ENCODE data around the gene SLC66A2.

DNA sequence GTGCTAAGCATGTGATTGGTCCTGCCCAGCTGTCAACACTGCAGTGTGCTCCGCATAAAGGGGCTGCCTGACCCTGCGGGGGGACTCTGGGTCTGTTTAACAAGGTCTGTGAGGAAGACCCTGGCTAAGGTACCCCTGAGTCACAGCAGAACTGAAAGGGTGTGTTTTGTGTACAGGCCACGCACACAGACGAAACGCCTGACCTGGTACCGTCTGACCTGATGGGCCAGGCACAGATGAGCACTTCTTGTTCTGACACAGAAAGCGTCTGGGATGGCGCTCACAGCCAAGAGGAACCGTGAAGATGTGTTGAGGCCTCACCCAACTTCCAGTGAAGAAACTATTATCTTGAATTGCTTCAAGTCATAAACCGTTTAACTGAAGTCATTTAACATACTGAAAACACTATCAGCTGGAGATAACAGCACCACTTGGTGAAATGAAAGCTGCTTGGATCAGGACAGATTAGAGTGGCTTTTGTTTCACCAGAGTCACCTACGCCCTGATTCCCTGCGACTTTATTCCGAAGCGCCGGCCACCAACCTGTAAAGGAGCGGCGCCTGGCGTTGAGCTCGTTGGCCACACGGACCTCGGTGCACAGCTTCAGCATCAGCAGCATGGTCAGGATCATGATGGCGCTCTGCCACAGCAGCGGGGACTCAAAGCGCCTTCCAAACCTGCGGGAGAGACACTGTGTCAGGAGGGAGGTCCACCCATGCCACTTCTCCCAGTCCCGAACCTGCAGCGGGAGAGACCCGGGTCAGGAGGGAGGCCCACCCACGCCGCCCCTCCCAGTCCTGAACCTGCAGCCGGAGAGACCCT is 8.5 kb downstream of the SLC66A2 start:
- TF ChIP-seq POLR2AphosphoS5 (IDR thresholded peaks at IDR 0.05) (no peak), POLR2A (IDR thresholded peaks at IDR 0.05) (no peak), EP300 (IDR thresholded peaks at IDR 0.05) (no peak)
- TF ChIP-seq, protein P1, sequence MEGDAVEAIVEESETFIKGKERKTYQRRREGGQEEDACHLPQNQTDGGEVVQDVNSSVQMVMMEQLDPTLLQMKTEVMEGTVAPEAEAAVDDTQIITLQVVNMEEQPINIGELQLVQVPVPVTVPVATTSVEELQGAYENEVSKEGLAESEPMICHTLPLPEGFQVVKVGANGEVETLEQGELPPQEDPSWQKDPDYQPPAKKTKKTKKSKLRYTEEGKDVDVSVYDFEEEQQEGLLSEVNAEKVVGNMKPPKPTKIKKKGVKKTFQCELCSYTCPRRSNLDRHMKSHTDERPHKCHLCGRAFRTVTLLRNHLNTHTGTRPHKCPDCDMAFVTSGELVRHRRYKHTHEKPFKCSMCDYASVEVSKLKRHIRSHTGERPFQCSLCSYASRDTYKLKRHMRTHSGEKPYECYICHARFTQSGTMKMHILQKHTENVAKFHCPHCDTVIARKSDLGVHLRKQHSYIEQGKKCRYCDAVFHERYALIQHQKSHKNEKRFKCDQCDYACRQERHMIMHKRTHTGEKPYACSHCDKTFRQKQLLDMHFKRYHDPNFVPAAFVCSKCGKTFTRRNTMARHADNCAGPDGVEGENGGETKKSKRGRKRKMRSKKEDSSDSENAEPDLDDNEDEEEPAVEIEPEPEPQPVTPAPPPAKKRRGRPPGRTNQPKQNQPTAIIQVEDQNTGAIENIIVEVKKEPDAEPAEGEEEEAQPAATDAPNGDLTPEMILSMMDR (IDR thresholded peaks at IDR 0.05), result no peak

Measured in stomach (tissue), 4 donors.